ENCODE results near the gene DOLPP1. TPM values are rescaled to one million over a fixed set of nuclear protein-coding genes. Genes with fewer than 3 reads are reported as not detected.

The DOLPP1 gene
- total and polyA plus RNA-seq, 10 donors, result 4.8 to 10.1 (median 8.4) TPM

- no peak for TF ChIP-seq CTCF (IDR thresholded peaks at IDR 0.05 in 8 of 11, conservative IDR thresholded peaks at IDR 0.05 in 3 of 11)
- no peak for TF ChIP-seq POLR2AphosphoS5 (IDR thresholded peaks at IDR 0.05)
- no peak for TF ChIP-seq POLR2A (IDR thresholded peaks at IDR 0.05)
- Histone ChIP-seq H3K4me3 (no peak overlapping the region), H3K9me3 (no peaks in the 10 kb centered on the region), H3K27ac (no peak overlapping the region), H3K27me3 (replicated peaks in 1 of 7) (no peaks in the 10 kb centered on the region), H3K4me1 (peaks cover 0 to 24% (median 14%) of the 10 kb centered on the region in 6 donors), H3K36me3 (peaks cover 0 to 98% (median 43%) of the 10 kb centered on the region in 6 donors)
- DNase-seq, result no peak
- WGBS, 5 donors, result 62 to 83% (median 67%) methylated on average over 3 of the region's 3 CpGs
- intact Hi-C loops (cut with DNase I; ENCODE audit: low total_unique reads), result loop anchor here (5.0 kb wide), 1 partner anchor 652 kb away; no protein-coding TSS in a partner anchor
These were observed 49.9 kb downstream of the DOLPP1 start for GRCh38 chr9:129130791-129131190.

- Histone ChIP-seq H3K4me1 (peaks cover 0 to 29% (median 15%) of the 10 kb centered on the region in 6 donors), H3K27ac (peak overlapping the region in 4 of 8 donors; percentile 15 to 45 (median 30)), H3K27me3 (replicated peaks in 1 of 7) (no peaks in the 10 kb centered on the region), H3K9me3 (no peaks in the 10 kb centered on the region), H3K36me3 (peaks cover 0 to 98% (median 48%) of the 10 kb centered on the region in 6 donors), H3K4me3 (no peak overlapping the region)
- WGBS, 5 donors, result 31 to 51% (median 41%) methylated on average over 10 to 13 of the region's 13 CpGs
- TF ChIP-seq POLR2A (IDR thresholded peaks at IDR 0.05) (peak in 1 of 3 donors; percentile 7), CTCF (IDR thresholded peaks at IDR 0.05 in 8 of 11, conservative IDR thresholded peaks at IDR 0.05 in 3 of 11) (peak; percentile 94 to 99 (median 99)), POLR2AphosphoS5 (IDR thresholded peaks at IDR 0.05) (peak; percentile 48 to 73 (median 71))
- DNase-seq, result peak; percentile 95
- intact Hi-C loops (cut with DNase I; ENCODE audit: low total_unique reads), result loop anchor here (5.0 kb wide), 1 partner anchor 651 kb away; no protein-coding TSS in a partner anchor
These were observed 50.6 kb downstream of the DOLPP1 start for GRCh38 chr9:129131300-129132145.

- Histone ChIP-seq H3K36me3 (peaks cover 0 to 98% (median 52%) of the 10 kb centered on the region in 6 donors), H3K4me3 (no peak overlapping the region), H3K27ac (no peak overlapping the region), H3K27me3 (replicated peaks in 1 of 7) (no peaks in the 10 kb centered on the region), H3K4me1 (peaks cover 6 to 36% (median 22%) of the 10 kb centered on the region in 6 donors), H3K9me3 (no peaks in the 10 kb centered on the region)
- no peak for TF ChIP-seq POLR2AphosphoS5 (IDR thresholded peaks at IDR 0.05)
- WGBS, 5 donors, result 84 to 96% (median 92%) methylated on average over 4 of the region's 4 CpGs
- no peak for DNase-seq
- intact Hi-C loops (cut with DNase I; ENCODE audit: low total_unique reads), result loop anchor here (5.0 kb wide), 1 partner anchor 649 kb away; no protein-coding TSS in a partner anchor
These were observed 52.2 kb downstream of the DOLPP1 start for GRCh38 chr9:129133082-129133481.

- Histone ChIP-seq H3K36me3 (peaks cover 0 to 82% (median 40%) of the 10 kb centered on the region in 6 donors), H3K9me3 (no peaks in the 10 kb centered on the region), H3K4me1 (peaks cover 16 to 60% (median 45%) of the 10 kb centered on the region in 6 donors), H3K27ac (peak overlapping the region in 4 of 8 donors; percentile 97 to 100 (median 98)), H3K27me3 (replicated peaks in 1 of 7) (no peaks in the 10 kb centered on the region), H3K4me3 (no peak overlapping the region)
- no peak for DNase-seq
- intact Hi-C loops (cut with DNase I; ENCODE audit: low total_unique reads), result no loop called here
- TF ChIP-seq POLR2A (IDR thresholded peaks at IDR 0.05), result no peak
- no peak for TF ChIP-seq POLR2AphosphoS5 (IDR thresholded peaks at IDR 0.05)
- TF ChIP-seq CTCF (IDR thresholded peaks at IDR 0.05 in 8 of 11, conservative IDR thresholded peaks at IDR 0.05 in 3 of 11), result no peak
- 93 to 97% (median 95%) methylated on average over 6 of the region's 6 CpGs for WGBS, 5 donors
These were observed 54.6 kb downstream of the DOLPP1 start for GRCh38 chr9:129135476-129135875.
